Right cardiac atrium (tissue), 5 donors: ENCODE data around the gene GJB2. TPM values are rescaled to one million over a fixed set of nuclear protein-coding genes. Genes with fewer than 3 reads are reported as not detected.

Experiments
- ATAC-seq, 2 donors: fragments of 200-7000 bp; cut with Tn5 transposase; one replicate each; pipeline versions ENCODE4 v1.8.0 to v1.9.1; 2020; ENCODE audit warnings: moderate library complexity in 2 of 2, mild to moderate bottlenecking in 1 of 2
- DNase-seq, 3 donors: peaks; one replicate each; pipeline ENCODE4 v3.0.0-alpha.2; 2020
- H3K27ac ChIP-seq: one replicate; pipeline ENCODE4 v1.5.1; 2013; ENCODE audit warnings: mild to moderate bottlenecking, low read length, control low read depth, moderate library complexity
- H3K27me3 ChIP-seq: one replicate; pipeline ENCODE4 v1.6.1; 2013; ENCODE audit not compliant: control insufficient read depth, insufficient read depth
- H3K4me1 ChIP-seq: one replicate; pipeline ENCODE4 v1.6.1; 2013; ENCODE audit warnings: low read length; ENCODE audit not compliant: control insufficient read depth, insufficient read depth
- H3K4me3 ChIP-seq: one replicate; pipeline ENCODE4 v1.5.1; 2013; ENCODE audit warnings: low read length, control low read depth
- H3K9me3 ChIP-seq: one replicate; pipeline ENCODE4 v1.6.1; 2013; ENCODE audit warnings: low read length; ENCODE audit not compliant: control insufficient read depth
- WGBS: extraction: QIAGEN DNeasy Blood & Tissue Kit; methylation state at CpG from one replicate; pipeline ENCODE4 v1.1.7; 2013; 5-methylcytosine and 5-hydroxymethylcytosine counted together
- intact Hi-C, 4 donors: fragments of 100-400 bp; cut with DNase I; formaldehyde crosslinking; loops; one replicate each; pipeline versions ENCODE4 v1.11.0 to v1.14.0; 2022 to 2023
- polyA plus RNA-seq: library from polyadenylated mRNA; stranded (reverse); fragments of 200-250 nt; gene quantifications from one replicate; pipeline ENCODE4 v1.2.3, GENCODE V29; 2013
- total RNA-seq, 4 donors: library from RNA; stranded (reverse); fragmentation: NEBNext Ultra II Directional; extraction: Animal tissue kit (Norgen Biotek cat#: 25700); gene quantifications; one replicate each; pipeline ENCODE4 v1.2.1, GENCODE V29; 2021
- donor health status: healthy with polysubstance abuse.
- donor health status: DM: no; HTN: yes; CAD: no.
- donor health status: DM: no; HTN: no; CAD: no.
- donor health status: DM: no; HTN: yes; CAD: no; lungs with severe emphysema.
- donor health status: DM: yes; HTN: yes; CAD: no.

Gene GJB2
- total and polyA plus RNA-seq, 5 donors: 0.09 to 0.20 TPM; not detected in 3

DNA sequence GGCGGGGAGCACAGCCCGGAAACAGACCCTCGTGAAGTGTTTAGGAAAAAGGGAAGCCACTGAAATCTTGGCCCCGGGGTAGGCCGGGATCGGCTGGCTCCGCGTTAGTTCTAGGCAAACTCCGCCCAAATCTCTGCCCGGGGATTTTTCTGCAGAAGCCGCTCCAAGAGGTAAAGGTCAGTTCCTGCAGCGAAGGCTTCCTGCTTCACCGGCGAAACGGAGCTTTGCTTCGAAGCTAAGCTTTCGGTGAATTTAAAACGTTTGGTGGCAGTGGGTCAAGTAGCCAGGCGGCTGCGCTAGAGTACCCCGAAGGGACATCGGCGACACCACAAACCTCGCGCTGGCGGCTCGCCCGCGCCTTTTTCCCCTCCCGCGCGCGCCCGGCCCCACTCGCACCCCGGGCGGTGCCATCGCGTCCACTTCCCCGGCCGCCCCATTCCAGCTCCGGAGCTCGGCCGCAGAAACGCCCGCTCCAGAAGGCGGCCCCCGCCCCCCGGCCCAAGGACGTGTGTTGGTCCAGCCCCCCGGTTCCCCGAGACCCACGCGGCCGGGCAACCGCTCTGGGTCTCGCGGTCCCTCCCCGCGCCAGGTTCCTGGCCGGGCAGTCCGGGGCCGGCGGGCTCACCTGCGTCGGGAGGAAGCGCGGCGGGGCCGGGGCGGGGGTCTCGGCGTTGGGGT is 441 bp downstream of the GJB2 start:
- Histone ChIP-seq H3K4me3 (peak overlapping the region; percentile 89), H3K27ac (no peak overlapping the region), H3K9me3 (no peaks in the 10 kb centered on the region), H3K27me3 (no peaks in the 10 kb centered on the region), H3K4me1 (no peaks in the 10 kb centered on the region)
- DNase-seq (peak in 2 of 3 donors; percentile 40 to 59), ATAC-seq (peak in 1 of 2 donors; percentile 26)
- intact Hi-C loops: loop anchor here in 3 of 4 donors (5.0 to 10.0 kb wide), 3 partner anchors 293 to 733 kb away; no protein-coding TSS in a partner anchor
- 2% methylated on average over 73 of the region's 73 CpGs for WGBS

DNA sequence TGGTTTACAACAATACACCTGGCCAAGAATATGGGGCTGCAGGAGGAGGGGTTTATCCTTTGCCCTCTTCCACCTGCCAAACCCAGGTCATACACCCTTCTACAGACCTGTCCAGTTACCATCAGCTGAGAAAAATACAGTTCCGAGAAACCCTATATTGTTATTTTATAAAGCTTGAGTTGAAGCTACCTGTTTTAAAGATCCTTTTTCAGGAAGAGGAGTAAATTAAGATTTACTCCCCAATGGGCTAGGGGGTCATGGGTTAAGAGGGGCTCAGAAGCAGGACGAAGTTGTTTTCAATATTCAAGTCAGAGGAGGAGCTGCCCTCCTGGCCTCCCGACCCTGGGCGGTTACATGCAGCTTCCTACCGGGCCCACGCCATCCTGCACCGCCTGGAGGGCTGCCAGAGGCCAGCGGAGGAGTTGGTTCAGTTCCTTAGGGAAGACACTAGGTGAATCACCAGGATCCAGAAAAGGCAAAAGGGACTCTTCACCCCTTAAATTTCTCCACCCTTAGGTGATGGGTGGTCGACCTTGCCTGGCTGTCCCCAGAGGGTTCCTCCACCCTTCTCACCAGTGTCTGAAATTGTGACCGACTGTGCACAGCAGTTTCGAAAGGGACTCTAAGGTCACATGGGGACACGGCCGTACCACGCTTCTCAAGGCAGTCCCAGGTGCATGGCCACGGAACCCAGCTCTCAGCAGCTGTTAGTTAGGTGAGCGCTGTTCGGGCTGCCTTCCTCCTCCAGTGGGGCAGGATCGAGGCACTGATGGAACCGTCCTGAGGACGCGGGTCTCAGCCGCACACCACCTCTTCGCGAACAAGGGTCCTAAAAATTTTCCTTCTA is 1.2 kb downstream of the GJB2 start:
- intact Hi-C loops: loop anchor here in 3 of 4 donors (5.0 to 10.0 kb wide), 3 partner anchors 293 to 733 kb away; no protein-coding TSS in a partner anchor
- Histone ChIP-seq H3K9me3 (no peaks in the 10 kb centered on the region), H3K4me3 (peak overlapping the region; percentile 89), H3K4me1 (no peaks in the 10 kb centered on the region), H3K27ac (no peak overlapping the region), H3K27me3 (no peaks in the 10 kb centered on the region)
- DNase-seq (no peak), ATAC-seq (peak in 1 of 2 donors; percentile 48)
- 54% methylated on average over 24 of the region's 24 CpGs for WGBS

DNA sequence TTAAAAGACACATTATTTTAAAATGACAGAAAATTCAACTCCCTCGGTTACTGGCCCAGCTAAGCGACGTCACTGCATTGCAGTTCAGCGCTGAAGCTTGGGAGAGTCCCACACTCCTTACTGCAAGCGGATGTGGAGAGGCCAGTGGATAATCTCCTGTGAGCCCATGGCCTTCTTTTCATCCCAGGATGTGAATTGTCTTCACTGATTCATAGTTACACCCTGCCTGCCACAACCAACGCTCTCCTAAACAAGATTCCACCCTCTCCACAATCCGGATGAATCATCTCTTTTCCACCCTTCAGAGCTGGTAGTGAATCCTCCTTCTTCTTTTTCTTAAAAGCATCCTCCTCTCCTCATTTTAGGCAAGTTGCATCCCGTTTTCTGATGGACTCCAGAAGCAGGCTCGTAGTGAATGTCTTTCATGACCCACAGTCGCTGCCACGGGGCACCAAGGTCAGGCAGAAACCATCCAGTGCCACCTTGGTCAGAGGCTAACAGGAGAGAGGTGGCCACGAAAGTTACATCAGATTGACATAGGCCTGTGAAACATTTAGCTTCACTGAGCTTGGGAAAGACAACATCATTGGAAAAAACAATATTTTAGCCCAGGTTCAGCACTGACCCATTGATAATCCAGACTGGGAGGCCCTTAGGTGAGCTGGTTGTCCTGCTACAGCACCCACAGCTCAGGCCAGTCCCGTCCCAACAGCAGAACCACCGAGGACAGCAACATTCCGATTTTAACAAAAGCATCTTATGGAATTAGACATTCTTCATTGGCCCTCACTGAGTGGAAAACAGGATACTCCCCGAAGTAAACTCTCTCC is 2.0 kb downstream of the GJB2 start:
- intact Hi-C loops: loop anchor here in 3 of 4 donors (5.0 to 10.0 kb wide), 3 partner anchors 294 to 734 kb away; no protein-coding TSS in a partner anchor
- no peak for ATAC-seq
- H3K9me3 ChIP-seq: no peaks in the 10 kb centered on the region
- no peak overlapping the region for H3K4me3 ChIP-seq
- no peak overlapping the region for H3K27ac ChIP-seq
- DNase-seq: no peak
- H3K4me1 ChIP-seq: no peaks in the 10 kb centered on the region
- 90% methylated on average over 16 of the region's 16 CpGs for WGBS
- no peaks in the 10 kb centered on the region for H3K27me3 ChIP-seq

DNA sequence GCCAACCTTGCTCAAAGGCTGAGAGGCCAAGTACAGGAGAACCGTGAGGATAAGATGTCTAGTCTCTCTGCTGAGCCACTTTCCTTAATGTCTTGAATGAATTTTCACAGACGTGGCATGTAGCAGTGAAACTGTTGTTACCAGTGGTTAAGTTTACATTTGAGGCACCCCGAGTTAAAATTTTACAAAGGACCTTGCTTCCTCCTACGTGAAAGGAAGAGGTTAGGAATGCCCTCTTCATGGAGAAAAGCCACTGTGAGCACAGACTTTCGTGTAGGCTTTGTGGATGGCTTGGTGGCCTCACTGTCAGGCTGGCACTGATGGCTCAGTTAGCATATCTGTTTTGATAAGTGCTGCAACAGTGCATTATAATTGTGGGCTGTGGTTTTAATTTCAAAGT is 2.7 kb downstream of the GJB2 start:
- no peak overlapping the region for H3K4me3 ChIP-seq
- no peaks in the 10 kb centered on the region for H3K9me3 ChIP-seq
- H3K27me3 ChIP-seq: no peaks in the 10 kb centered on the region
- H3K27ac ChIP-seq: no peak overlapping the region
- ATAC-seq (no peak), DNase-seq (no peak)
- no peaks in the 10 kb centered on the region for H3K4me1 ChIP-seq
- intact Hi-C loops: loop anchor here in 3 of 4 donors (5.0 to 10.0 kb wide), 3 partner anchors 295 to 735 kb away; no protein-coding TSS in a partner anchor
- 80% methylated on average over 5 of the region's 5 CpGs for WGBS

DNA sequence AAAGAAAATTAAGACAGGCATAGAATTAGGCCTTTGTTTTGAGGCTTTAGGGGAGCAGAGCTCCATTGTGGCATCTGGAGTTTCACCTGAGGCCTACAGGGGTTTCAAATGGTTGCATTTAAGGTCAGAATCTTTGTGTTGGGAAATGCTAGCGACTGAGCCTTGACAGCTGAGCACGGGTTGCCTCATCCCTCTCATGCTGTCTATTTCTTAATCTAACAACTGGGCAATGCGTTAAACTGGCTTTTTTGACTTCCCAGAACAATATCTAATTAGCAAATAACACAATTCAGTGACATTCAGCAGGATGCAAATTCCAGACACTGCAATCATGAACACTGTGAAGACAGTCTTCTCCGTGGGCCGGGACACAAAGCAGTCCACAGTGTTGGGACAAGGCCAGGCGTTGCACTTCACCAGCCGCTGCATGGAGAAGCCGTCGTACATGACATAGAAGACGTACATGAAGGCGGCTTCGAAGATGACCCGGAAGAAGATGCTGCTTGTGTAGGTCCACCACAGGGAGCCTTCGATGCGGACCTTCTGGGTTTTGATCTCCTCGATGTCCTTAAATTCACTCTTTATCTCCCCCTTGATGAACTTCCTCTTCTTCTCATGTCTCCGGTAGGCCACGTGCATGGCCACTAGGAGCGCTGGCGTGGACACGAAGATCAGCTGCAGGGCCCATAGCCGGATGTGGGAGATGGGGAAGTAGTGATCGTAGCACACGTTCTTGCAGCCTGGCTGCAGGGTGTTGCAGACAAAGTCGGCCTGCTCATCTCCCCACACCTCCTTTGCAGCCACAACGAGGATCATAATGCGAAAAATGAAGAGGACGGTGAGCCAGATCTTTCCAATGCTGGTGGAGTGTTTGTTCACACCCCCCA is 3.8 kb downstream of the GJB2 start:
- no peak overlapping the region for H3K4me3 ChIP-seq
- no peaks in the 10 kb centered on the region for H3K9me3 ChIP-seq
- H3K27me3 ChIP-seq: no peaks in the 10 kb centered on the region
- WGBS: 81% methylated on average over 28 of the region's 28 CpGs
- DNase-seq: no peak
- H3K27ac ChIP-seq: no peak overlapping the region
- no peaks in the 10 kb centered on the region for H3K4me1 ChIP-seq
- no peak for ATAC-seq
- intact Hi-C loops: loop anchor here in 1 of 4 donors (10.0 kb wide), 1 partner anchor 736 kb away; no protein-coding TSS in a partner anchor

DNA sequence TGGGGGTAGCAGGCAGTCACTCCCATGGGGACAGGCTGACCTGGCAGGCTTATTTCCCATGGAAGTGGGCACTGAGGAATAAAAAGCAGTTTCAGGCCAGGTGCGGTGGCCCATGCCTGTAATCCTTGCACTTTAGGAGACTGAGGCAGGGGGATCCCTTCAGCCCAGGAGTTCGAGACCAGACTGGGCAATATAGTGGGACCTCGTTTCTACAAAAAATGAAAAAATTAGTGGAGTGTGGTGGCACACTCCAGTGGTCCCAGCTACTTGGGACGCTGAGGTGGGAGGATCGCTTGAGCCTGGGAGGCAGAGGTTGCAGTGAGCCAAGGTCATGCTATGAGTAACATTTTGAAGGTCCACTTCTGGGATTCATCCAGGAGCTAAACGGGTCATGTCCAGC is 6.0 kb downstream of the GJB2 start:
- Histone ChIP-seq H3K4me1 (no peaks in the 10 kb centered on the region), H3K27me3 (no peaks in the 10 kb centered on the region), H3K27ac (no peak overlapping the region), H3K9me3 (no peaks in the 10 kb centered on the region), H3K4me3 (no peak overlapping the region)
- ATAC-seq: no peak
- intact Hi-C loops: loop anchor here in 1 of 4 donors (10.0 kb wide), 1 partner anchor 738 kb away; no protein-coding TSS in a partner anchor
- DNase-seq: no peak
- 74% methylated on average over 6 of the region's 6 CpGs for WGBS

DNA sequence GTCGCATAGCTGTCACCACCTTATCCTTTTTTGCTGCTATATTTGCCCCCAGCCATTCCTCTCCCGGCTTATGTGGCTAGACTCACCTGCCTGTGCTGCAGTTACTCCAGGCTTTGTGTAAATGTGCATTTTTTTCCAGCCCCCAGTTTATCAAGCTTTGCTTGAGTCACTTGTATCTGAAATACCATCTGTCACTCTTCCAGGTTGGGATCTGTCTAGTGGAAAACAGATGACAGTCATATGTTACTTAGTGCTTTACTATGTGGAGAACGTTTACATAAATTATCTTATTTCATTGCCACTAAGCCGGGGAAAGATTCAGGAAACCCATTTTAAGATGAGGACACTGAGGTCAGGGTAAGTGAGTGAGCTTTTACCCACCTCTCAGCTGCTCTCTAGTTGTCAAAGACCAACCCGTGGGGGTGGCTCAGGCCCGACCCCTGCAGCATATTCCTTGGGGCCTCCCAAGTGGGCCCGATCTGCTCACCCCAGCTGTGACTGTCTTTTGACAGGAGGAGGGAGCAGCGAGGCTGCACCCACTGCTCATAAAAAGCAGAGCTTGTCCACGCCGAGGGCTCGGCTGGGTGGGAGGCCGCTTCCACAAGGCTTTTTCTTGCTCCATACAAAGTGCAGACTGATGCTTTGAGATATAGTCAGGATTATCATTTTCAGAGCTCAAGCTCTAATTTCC is 7.2 kb downstream of the GJB2 start:
- Histone ChIP-seq H3K27me3 (no peaks in the 10 kb centered on the region), H3K9me3 (no peaks in the 10 kb centered on the region), H3K4me1 (no peaks in the 10 kb centered on the region), H3K4me3 (no peak overlapping the region), H3K27ac (no peak overlapping the region)
- intact Hi-C loops: loop anchor here in 1 of 4 donors (10.0 kb wide), 1 partner anchor 739 kb away; no protein-coding TSS in a partner anchor
- no peak for ATAC-seq
- WGBS: 62% methylated on average over 12 of the region's 12 CpGs
- DNase-seq: no peak

GRCh38 chr13:20182231-20182846 is 10.4 kb downstream of the GJB2 start:
- H3K4me3 ChIP-seq: no peak overlapping the region
- ATAC-seq (peak; percentile 76 to 77), DNase-seq (no peak)
- H3K27ac ChIP-seq: no peak overlapping the region
- H3K4me1 ChIP-seq: no peaks in the 10 kb centered on the region
- no peaks in the 10 kb centered on the region for H3K9me3 ChIP-seq
- WGBS: 23% methylated on average over 5 of the region's 5 CpGs
- intact Hi-C loops: loop anchor here in 1 of 4 donors (10.0 kb wide), 1 partner anchor 742 kb away; no protein-coding TSS in a partner anchor
- H3K27me3 ChIP-seq: no peaks in the 10 kb centered on the region

GRCh38 chr13:20181188-20181587 is 11.6 kb downstream of the GJB2 start:
- 50% methylated on average over 3 of the region's 3 CpGs for WGBS
- H3K4me1 ChIP-seq: no peaks in the 10 kb centered on the region
- H3K27me3 ChIP-seq: no peaks in the 10 kb centered on the region
- no peak overlapping the region for H3K4me3 ChIP-seq
- ATAC-seq (no peak), DNase-seq (no peak)
- intact Hi-C loops: loop anchor here in 1 of 4 donors (10.0 kb wide), 1 partner anchor 744 kb away; no protein-coding TSS in a partner anchor
- H3K9me3 ChIP-seq: no peaks in the 10 kb centered on the region
- H3K27ac ChIP-seq: no peak overlapping the region
